Stimulated activated CD8-positive, alpha-beta memory T cell treated with anti-CD3 and anti-CD28 coated beads, Interleukin-7, amount 100 ng/mL, for 24 hours (primary cell): ENCODE measurements around the gene TMEM190.
A peak's percentile ranks its signal among the peaks of the same experiment; 100 is the strongest.
"Not testable (repeated sequence)": the region's sequence is repeated elsewhere in the genome, so short reads cannot be mapped to it uniquely, and the experiment has no call there.

Experiments used
- DNase-seq: peaks from one replicate; pipeline ENCODE4 v3.0.0-alpha.2; 2020; ENCODE audit warnings: low read depth

The TMEM190 gene

DNA sequence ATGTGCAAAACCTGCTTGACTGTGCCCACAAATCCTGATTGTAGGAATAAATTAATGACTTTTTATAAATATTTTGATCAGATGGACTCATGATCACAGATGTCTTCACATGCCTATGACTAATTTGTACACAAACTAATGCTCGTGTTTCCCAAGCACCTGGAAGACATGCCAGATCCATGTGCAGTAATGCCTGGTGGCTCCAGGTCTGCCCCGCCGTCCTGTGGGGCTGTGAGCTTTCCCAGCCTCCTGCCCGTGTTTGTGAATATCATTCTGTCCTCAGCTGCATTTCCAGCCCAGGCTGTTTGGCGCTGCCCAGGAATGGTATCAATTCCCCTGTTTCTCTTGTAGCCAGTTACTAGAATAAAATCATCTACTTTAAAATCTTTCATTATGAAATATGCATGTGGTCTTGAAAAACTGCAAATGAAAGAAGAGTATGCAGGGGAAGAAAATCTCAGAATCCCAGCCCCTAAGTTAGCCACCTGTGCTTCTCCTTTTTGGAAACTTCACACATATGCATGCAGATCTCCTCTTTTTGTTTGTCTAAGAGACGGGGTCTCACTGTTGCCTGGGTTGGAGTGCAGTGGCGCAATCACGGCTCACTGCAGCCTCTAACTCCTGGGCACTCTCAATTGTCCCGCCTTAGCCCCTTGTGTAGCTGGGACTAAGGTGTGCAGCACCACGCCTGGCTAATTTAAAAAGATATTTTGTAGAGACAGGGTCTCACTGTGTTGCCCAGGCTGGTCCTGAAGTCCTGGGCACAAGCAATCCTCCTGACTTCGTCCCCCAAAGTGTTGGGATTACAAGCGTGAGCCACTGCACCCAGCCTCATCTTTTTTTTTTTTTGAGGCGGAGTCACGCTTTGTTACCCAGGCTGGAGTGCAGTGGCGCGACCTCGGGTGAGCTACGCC is 15.3 kb downstream of the TMEM190 start:
- DNase-seq: no peak

DNA sequence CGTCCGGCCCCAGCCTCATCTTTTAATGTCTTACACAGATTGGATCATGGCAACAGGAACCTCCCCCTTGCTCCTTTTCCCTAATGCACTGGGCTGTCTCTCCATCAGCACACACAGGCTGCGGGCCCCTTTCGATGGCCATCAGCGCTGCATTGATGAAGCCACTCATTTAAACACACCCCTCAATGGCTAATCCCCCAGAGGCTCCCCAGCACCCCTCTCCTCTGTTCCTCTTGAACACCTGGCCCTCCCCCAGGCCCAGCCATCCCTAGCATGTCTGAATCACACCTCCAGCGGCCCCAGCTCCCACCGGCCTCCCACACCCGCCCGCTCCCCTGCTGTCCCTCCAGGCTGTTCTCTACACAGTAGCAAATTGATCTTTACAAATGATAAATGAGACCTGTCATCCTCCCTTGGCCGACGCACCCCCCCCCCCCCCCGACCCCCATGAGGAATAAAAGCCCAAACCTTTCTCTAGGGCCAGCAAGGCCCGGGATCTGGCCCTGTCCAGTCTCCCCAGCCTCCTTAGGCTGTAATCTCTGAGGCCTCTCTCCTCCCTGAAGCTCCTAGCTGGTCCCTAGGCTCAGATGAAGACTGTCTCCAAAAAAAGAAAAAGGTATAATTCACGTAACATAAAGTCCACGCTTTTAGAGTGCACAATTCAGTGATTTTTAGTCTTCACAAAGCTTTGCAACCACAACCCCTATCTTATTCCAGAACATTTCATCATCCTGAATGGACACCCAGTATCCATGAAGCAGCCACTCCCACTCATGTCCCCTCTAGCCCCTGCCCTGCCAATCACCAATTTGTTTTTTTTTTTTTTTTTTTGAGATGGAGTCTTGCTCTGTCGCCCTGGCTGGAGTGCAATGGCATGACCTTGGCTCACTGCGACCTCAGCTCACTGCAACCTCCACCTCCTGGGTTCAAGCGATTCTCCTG is 16.5 kb downstream of the TMEM190 start:
- no peak for DNase-seq

DNA sequence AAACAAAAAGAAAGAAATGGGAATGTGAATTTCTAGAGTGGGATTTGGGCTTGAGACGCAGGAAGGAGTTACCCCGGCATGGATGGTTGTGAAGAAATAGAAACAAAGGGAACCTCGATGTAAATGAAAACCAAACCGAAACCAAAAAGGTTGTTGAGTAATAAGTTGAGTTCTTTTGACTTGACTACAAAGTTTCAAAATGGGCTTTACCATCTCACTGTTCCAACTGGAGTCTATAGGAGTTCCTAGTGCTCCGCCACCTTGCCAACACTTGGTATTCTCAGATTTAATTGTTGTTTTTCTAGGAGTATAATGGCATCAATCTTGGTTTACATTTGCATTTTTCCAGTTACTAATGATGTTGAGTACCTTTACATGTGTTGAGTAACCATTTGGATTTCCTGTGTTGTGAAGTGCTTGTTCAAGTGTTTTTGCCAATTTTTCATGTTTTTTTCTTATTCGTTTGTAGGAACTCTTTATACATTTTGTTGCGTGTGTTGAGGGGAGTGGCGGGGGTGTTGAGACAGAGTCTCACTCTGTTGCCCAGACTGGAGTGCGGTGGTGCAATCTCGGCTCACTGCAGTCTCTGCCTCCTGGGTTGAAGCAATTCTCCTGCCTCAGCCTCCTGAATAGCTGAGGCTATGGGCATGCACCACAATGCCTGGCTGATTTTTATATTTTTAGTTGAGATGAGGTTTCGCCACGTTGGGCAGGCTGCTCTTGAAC is 21.7 kb downstream of the TMEM190 start:
- DNase-seq: no peak

DNA sequence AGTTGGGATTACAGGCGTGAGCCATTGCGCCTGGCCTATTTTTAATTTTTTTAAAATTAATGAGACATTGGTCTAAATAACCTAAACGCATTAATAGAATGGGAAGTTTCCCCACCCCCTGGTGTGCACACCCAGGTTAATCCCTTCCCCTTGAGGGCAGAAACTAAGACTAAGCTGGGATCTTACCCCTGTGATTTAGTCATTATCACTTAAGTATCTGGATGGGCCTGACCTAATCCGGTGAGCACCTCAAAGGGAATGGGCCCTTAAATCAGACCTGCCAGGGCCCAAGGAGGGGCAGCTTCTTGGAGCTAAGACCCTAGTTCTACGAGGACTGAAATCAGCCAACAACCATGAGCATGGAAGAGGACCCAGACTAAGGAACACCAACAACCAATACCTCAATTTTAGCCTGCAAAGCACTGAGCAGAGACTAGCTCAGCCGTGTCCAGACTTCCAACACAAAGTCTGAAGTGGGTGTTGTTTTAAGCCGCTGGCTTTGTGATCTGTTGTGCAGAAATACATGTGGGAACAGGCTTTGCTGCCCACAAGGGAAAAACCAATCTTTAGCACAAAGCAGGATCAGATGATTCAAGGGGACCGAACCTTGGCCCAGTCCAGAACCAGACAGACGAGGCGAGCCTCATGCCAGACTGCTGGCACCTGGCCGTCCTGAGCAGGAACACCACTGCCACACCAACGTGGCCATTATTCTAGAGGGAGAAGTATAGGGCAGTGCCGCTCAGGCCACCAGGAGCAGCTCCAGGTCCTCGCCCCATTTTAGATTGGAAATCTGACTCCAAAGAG is 23.9 kb downstream of the TMEM190 start:
- no peak for DNase-seq

DNA sequence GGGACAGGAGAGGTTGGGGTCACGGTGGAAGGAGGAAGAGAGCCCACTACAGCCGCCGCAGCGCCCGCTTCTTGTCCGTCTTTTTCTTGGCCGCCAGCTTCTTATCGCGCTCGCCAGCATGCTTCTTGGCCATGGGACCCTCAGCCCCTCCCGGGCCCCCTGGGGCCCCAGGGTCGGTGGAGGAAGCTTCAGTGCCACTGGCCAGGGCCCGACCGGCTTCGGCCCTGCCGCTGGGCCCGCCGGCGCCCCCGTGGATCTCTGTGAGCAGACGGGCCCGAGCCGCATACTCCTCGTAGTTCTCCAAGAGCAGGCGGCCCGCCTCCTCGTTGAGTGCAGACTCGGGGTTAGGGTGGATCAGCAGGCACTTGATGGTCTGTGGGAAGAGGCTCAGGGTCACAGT is 24.8 kb downstream of the TMEM190 start:
- DNase-seq: not testable (repeated sequence)

DNA sequence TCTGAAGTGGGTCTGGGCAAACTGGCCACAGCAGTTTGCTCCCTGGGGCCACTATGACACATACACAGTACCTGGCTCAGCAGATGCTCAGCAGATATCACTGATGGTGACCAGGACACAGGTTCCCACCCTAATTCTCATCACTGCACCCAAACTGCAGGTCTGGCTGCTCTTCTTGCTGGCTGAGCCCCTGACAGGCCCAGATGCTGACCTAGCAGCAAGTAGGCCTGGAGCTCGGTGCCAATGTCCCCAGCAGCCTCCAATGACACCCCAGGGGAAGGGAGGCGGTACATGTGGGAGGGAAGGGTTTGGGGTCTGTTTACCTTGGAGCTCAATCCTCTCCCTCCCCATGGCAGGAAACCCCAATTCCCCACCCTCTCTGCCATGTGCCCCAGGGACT is 25.9 kb downstream of the TMEM190 start:
- DNase-seq: no peak

DNA sequence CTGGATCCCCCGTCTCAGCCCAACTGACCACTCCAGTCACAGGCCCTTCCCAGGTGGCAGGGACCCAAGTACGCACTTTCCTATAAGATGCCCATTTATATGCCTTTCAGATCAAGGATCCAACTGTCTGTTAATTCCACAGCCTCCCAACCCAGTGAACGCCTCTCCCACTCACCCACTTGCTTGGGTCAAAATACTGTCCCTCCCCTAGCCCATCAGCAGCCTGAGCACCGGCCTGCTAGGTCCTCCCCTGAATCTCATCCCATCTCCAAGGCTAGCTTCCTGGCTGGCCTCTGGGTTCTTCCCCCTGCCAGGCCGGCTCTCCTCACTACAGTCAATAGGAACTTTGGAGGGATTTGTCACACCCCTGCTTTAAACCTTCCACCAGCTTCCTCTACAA is 29.0 kb downstream of the TMEM190 start:
- DNase-seq: no peak

DNA sequence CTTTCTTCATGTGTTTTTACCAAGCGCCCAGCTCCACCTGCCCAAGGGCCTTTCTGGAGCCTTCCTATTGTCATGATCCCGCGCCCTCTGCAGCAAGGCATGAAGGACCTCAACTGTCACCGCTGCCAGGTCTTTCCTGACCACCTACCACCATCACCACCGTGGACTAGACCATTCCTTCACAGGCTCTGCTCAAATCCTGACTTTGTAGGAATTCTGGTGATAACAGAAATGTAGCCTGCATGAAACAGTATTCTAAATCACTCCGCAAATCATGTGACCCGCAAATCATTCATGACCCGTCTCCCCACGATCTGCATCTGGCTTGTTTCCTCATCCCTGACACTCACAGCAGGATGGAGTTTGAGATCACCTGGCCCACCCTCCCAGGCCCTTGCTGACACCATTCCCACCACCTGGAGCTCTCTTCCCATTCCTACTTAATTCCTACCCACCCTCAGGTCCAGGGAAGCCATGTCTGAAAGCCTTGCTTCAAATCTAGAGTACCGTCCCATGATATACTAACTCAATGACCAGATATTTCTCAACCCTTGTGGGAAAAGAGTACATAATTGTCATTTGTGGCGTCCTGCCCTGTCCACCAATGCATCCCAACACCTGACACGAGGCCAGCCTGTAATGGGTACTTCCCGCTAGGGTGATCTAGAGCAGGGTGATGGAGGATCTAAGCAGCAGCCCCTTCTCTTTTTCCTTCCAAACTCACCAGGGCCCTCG is 29.6 kb downstream of the TMEM190 start:
- DNase-seq: no peak

DNA sequence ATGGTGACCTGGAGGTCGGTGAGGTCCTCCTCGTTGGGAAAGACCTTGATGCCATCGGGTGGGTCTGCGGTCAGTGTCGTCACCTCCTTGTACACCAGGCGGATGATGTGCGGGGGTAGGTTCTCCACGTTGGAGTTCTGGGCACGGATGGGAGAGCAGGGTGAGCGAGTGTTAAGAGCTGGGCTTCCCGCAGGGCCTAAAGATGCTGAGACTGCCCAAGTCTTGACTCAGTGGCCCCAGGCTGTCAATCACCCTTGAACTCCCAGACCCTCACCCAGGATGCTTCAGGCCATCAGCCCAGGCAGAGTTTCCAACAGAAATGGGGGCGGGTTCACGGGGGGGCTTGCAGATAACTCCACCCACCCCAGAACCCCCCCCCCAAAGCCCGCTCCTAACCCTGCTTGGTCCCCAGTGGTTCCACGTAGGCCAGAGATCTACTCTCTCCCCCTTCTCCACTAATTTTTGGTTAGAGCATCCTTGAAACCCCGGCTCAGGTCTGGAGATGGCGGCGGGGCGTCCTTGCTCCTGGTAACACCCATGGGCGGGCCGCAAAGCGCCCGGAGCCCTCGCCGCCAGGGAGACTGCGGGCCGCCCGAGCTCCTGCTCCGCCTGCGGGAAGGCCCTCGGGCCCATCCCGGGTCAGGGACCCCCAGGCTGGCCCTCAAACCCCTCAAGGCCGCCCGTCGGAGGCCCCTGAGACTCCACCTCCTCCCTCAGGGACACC is 30.4 kb downstream of the TMEM190 start:
- DNase-seq: no peak

DNA sequence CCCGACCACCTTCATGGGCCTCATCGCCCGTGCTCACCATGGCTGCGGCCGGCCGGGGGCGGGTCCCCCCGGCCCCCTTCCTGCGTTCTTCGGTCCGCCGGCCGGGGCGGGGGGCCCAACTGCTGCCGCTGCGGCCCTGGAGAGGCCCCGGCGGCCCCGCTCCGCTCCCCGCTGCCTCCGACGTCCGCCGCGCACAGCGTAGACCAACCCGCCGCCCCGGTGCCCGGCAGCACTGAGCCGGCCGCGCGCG is 30.8 kb downstream of the TMEM190 start, which contains the start of gene UBE2S:
Gene UBE2S, minus strand, starts transcription at position 239 of the 250 bp plus-strand sequence. Its CDS starts 199 bp downstream, at position 40.
- not testable (repeated sequence) for DNase-seq

DNA sequence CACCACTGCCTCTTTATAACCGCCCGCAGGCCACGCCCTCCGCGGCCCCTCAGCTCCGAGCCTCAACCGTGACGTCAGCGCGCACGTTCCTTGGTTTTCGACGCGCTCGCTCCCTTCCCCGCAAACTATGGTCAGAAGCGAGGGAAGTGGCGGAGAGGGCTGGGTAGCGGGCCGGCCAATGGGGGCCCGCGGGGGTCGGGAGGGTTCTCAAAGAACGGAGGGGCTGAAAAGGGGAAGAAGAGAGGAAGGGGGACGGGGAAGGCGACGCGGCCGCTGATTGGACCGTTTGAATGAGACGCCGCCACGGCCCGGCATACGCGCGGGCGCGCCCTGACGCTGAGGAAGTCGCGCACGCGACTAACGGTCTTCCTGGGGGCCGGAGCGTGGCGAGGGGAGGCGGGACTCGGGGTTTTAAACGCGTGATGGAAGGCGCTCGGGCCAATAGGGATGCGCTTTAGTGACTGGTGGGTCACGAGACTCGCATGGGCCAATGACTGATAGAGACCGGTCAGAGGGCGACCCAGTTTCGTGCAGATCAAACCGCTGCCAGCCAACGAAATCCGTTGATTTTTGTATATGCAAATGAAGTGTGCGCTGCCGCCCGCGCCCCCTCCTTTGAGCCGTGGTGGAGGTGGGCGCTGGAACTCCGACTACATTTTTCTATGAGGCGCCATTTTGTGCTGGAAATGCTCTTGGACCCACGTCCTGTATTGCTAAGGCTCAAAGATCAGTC is 31.3 kb downstream of the TMEM190 start:
- DNase-seq: peak; percentile 93

DNA sequence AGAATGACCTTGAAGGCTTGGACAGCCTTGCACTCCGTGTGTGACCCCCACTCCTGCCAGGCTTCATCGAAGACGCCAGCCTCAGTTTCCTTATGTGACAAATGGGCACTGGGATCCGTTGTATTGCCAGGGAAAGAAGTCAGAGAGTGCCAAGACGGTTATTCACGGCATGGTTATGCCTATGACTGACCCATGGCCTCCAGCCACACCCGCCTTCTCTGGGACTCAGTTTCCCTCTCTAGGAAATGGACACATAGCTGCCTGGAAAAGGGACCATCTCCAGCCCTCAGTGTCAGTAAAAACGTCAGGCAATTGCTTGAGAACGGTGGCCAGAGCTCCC is 31.9 kb downstream of the TMEM190 start:
- no peak for DNase-seq

DNA sequence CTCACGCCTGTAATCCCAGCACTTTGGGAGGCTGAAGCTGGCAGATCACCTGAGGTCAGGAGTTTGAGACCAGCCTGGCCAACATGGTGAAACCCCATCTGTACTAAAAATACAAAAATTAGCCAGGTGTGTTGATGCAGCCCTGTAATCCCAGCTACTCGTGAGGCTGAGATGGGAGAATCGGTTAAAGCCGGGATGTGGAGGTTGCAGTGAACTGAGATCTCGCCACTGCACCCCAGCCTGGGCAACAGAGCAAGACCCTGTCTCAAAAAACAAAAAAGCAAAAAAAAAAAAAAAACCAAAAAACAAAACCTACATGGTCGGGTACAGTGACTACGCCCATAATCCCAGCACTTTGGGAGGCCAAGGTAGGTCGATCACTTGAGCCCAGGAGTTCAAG is 32.6 kb downstream of the TMEM190 start:
- DNase-seq: not testable (repeated sequence)

DNA sequence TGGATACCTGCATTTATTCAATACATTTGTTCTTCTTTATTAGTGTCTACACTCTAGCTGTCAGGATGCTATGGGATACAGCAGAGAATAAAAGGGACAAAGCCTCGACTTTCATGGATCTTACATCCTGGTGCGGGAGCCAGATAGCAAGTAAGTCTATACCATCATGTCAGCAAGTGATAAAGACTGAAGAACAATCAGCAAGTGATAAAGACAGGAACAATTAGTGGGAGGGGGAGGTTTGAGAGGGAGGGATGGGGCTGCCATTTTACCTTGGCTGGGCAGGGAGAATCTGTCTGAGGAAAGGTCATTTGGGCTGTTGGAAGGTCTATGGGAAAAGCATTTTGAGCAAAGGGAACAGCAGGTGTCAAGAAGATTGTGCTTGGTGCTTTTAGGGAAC is 33.5 kb downstream of the TMEM190 start:
- DNase-seq: no peak

DNA sequence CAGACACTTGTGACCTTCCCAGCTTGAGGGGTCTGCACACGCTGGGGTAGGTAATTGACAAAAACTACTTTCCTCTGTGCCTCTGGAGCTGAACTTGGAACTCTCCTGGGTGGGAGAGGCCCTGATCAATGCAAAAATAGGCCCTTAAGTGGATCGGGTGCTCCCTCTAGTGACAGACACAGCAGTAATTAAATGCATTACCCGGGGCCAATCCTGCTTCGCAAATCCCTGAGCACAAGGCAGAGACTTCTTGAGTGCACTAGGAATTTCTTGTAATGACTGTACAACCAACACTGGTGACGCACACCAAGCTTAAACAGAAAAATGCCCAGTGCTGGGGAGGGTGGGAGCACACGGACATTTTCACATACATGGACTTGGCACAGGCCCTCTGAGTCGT is 41.6 kb downstream of the TMEM190 start:
- no peak for DNase-seq

DNA sequence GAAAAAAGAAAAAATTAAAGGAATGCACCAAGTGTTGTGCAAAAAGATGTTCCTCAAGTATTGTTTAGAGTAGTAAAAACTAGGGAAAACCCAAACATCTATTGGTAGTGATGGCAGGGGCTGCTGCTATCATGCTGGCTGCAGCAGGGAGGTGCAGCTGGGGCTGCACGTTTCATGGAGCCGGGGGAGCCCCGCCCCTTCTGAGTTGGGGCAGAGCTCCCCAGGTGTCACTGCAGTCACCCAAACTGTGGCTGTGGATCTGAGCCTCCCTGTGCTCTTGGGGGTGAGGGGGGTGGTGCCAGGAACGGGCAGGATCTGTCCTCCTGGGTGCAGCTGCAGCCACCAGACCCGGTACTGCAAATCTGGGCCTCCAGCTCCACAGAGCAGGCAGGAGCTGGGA is 42.5 kb downstream of the TMEM190 start:
- DNase-seq: no peak

DNA sequence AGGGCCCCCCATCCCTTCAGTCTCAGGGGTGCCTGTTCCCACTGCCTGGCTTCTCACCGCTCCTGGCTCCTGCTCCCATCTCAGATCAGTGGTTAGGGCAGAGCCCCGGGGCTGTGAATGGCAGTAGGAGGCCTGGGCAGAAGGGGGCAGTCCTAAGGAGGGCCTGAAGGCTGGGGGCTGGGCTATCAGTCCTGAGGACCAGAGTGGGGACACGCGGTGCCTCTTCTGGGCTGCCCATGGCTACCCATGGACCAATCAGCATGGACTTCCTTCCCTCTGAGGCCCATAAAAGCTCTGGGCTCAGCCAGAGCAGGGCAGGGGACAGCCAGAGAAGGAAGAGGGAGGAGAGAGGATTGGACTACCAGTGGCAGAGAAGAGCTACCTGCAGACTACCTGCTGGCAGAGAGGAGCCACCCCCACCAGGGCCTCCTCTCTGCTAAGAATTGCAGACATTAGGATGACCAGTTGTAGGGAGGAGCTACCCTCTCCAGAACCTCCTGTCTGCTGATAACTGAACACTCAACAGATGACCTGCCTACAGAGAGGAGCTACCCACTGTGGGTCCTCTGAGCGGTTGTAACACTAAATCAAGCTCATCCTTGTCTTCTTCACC is 43.1 kb downstream of the TMEM190 start:
- DNase-seq: no peak

DNA sequence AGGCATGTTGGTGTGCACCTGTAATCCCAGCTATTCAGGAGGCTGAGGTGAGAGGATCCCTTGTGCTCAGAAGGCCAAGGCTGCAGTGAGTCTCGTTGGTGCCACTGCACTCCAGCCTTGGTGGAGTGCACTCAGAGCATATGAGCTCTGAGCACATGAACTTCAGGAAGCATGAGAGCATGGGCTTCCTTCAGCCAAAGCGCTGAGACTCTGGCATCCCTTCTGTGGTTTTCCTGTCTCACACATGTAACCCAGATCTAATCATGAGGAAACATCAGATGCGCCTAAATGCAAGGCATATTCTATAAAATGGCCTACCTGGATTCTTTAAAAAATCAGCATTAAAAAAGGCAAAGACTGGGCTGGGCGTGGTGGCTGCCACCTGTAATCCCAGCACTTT is 44.7 kb downstream of the TMEM190 start:
- DNase-seq: not testable (repeated sequence)
